Left cardiac atrium (tissue), 4 donors: ENCODE results near the gene LRTM1. TPM values are rescaled to one million over a fixed set of nuclear protein-coding genes. Genes with fewer than 3 reads are reported as not detected.

Source experiments
- ATAC-seq, 2 donors: fragments of 200-7000 bp; cut with Tn5 transposase; one replicate each; pipeline ENCODE4 v1.9.1; 2020; ENCODE audit warnings: mild to moderate bottlenecking in 2 of 2, moderate library complexity in 2 of 2
- DNase-seq: peaks from one replicate; pipeline ENCODE4 v3.0.0-alpha.2; 2020
- intact Hi-C, 2 donors: fragments of 100-400 bp; cut with DNase I; formaldehyde crosslinking; loops; one replicate each; pipeline versions ENCODE4 v1.14.1 to v1.15.1; 2022 to 2023
- total RNA-seq, 2 donors: library from RNA; stranded (reverse); fragmentation: NEBNext Ultra II Directional; extraction: Animal tissue kit (Norgen Biotek cat#: 25700); gene quantifications; one replicate each; pipeline ENCODE4 v1.2.1, GENCODE V29; 2021
- donor health status: DM: no; HTN: yes; CAD: no.
- donor health status: DM: no; HTN: yes; CAD: no; lungs with severe emphysema.
- donor health status: DM: yes; HTN: yes; CAD: no.
- donor health status: Dilated cardiomyopathy.

Gene LRTM1
- total RNA-seq, 2 donors from 2014 or later: not detected

GRCh38 chr3:54871867-54872266 is 56.0 kb downstream of the LRTM1 start:
- DNase-seq (no peak), ATAC-seq (no peak)
- intact Hi-C loops: loop anchor here in 1 of 2 donors (10.0 kb wide), 1 partner anchor 303 kb away; no protein-coding TSS in a partner anchor

GRCh38 chr3:54870423-54870822 is 57.4 kb downstream of the LRTM1 start:
- DNase-seq (no peak), ATAC-seq (peak; percentile 71 to 89)
- intact Hi-C loops: loop anchor here in 1 of 2 donors (10.0 kb wide), 1 partner anchor 304 kb away; no protein-coding TSS in a partner anchor
